GM21367 (cell line): ENCODE data around the gene MTCL1.

Experiments used
- ATAC-seq: cut with Tn5 transposase; IDR thresholded peaks from one replicate; pipeline ENCODE4 v1.9.1; 2021; ENCODE audit not compliant: unreplicated experiment

The MTCL1 gene

GRCh38 chr18:8709248-8710059, 4.1 kb downstream of the MTCL1 start:
- no peak for ATAC-seq

GRCh38 chr18:8711736-8712135, 6.4 kb downstream of the MTCL1 start:
- ATAC-seq, result no peak

GRCh38 chr18:8713691-8714090, 8.3 kb downstream of the MTCL1 start:
- ATAC-seq, result no peak

GRCh38 chr18:8715599-8715998, 10.2 kb downstream of the MTCL1 start:
- no peak for ATAC-seq

- ATAC-seq, result no peak
Measured at GRCh38 chr18:8717011-8717770, 11.8 kb downstream of the MTCL1 start.

- ATAC-seq, result no peak
Measured at GRCh38 chr18:8718401-8718913, 13.1 kb downstream of the MTCL1 start.

- ATAC-seq, result no peak
Measured at GRCh38 chr18:8719192-8719591, 13.8 kb downstream of the MTCL1 start.

GRCh38 chr18:8720141-8720540, 14.8 kb downstream of the MTCL1 start:
- ATAC-seq, result no peak

- ATAC-seq, result no peak
Measured at GRCh38 chr18:8721094-8721669, 15.8 kb downstream of the MTCL1 start.

GRCh38 chr18:8721716-8722115, 16.4 kb downstream of the MTCL1 start:
- ATAC-seq, result no peak

- no peak for ATAC-seq
Measured at GRCh38 chr18:8722946-8723820, 17.8 kb downstream of the MTCL1 start.

- ATAC-seq, result no peak
Measured at GRCh38 chr18:8724452-8724851, 19.1 kb downstream of the MTCL1 start.

- ATAC-seq, result no peak
Measured at GRCh38 chr18:8726281-8726680, 20.9 kb downstream of the MTCL1 start.

GRCh38 chr18:8726963-8727705, 21.8 kb downstream of the MTCL1 start:
- no peak for ATAC-seq

- no peak for ATAC-seq
Measured at GRCh38 chr18:8730080-8730827, 24.9 kb downstream of the MTCL1 start.

GRCh38 chr18:8732442-8733360, 27.3 kb downstream of the MTCL1 start:
- no peak for ATAC-seq

GRCh38 chr18:8734496-8734895, 29.1 kb downstream of the MTCL1 start:
- ATAC-seq, result no peak

GRCh38 chr18:8735274-8735673, 29.9 kb downstream of the MTCL1 start:
- no peak for ATAC-seq
